Fibroblast of villous mesenchyme (primary cell): ENCODE measurements around the gene BPGM. TPM values are rescaled to one million over a fixed set of nuclear protein-coding genes. Genes with fewer than 3 reads are reported as not detected.

ENCODE experiments used
- DNase-seq: peaks from one replicate; pipeline ENCODE4 v3.0.0-alpha.2; 2010; ENCODE audit warnings: low read depth
- H3K4me3 ChIP-seq: 2 replicates; pipeline ENCODE4 v1.5.1; 2011; ENCODE audit warnings: low read depth, mild to moderate bottlenecking, low read length
- total RNA-seq: library from RNA; depleted of rRNA; stranded (reverse); fragments of >200 nt; gene quantifications from 2 replicates; pipeline ENCODE4 v1.2.3, GENCODE V29; 2012
- TF ChIP-seq, protein P1 (sequence below): IDR thresholded peaks from 2 replicates; pipeline ENCODE4 v1.5.1; 2012; ENCODE audit warnings: low read depth, mild to moderate bottlenecking, low read length; ENCODE audit not compliant: insufficient read depth

Gene BPGM
- total RNA-seq, 1 donor, result 59.2 TPM

- TF ChIP-seq, protein P1, sequence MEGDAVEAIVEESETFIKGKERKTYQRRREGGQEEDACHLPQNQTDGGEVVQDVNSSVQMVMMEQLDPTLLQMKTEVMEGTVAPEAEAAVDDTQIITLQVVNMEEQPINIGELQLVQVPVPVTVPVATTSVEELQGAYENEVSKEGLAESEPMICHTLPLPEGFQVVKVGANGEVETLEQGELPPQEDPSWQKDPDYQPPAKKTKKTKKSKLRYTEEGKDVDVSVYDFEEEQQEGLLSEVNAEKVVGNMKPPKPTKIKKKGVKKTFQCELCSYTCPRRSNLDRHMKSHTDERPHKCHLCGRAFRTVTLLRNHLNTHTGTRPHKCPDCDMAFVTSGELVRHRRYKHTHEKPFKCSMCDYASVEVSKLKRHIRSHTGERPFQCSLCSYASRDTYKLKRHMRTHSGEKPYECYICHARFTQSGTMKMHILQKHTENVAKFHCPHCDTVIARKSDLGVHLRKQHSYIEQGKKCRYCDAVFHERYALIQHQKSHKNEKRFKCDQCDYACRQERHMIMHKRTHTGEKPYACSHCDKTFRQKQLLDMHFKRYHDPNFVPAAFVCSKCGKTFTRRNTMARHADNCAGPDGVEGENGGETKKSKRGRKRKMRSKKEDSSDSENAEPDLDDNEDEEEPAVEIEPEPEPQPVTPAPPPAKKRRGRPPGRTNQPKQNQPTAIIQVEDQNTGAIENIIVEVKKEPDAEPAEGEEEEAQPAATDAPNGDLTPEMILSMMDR, result no peak
- no peak overlapping the region for H3K4me3 ChIP-seq
- no peak for DNase-seq
These were observed 48.1 kb downstream of the BPGM start for GRCh38 chr7:134694767-134695166.

DNA sequence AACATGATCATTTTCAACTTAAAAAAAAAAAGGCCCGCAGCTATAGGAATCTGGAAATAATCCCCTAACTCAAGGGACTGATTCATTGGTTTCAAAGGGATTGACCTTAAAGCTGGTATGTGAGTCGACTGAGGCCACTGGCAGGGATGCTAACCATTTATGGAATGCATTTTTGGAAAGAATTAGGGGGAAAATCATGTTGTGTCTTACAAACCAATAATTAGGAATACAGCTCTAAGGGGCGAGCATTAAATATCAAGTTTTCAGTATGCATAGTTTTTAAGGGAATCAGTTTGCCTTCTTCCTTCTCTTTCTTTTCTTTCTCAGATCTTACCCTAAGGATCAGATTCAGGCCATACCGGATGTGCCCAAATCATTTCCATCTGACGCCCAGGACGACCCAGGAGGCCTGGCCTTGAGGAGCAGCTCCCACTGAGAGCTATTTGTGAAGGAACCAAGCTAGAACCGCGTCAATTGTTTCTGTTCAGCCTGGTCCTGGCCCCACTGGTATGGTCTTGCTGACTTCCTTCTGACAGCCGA lies 48.7 kb downstream of the BPGM start:
- peak; percentile 61 for DNase-seq
- TF ChIP-seq, protein P1, result no peak
- H3K4me3 ChIP-seq, result no peak overlapping the region

- DNase-seq, result no peak
- TF ChIP-seq, protein P1, result no peak
- no peak overlapping the region for H3K4me3 ChIP-seq
These were observed 49.6 kb downstream of the BPGM start for GRCh38 chr7:134696261-134696660.

DNA sequence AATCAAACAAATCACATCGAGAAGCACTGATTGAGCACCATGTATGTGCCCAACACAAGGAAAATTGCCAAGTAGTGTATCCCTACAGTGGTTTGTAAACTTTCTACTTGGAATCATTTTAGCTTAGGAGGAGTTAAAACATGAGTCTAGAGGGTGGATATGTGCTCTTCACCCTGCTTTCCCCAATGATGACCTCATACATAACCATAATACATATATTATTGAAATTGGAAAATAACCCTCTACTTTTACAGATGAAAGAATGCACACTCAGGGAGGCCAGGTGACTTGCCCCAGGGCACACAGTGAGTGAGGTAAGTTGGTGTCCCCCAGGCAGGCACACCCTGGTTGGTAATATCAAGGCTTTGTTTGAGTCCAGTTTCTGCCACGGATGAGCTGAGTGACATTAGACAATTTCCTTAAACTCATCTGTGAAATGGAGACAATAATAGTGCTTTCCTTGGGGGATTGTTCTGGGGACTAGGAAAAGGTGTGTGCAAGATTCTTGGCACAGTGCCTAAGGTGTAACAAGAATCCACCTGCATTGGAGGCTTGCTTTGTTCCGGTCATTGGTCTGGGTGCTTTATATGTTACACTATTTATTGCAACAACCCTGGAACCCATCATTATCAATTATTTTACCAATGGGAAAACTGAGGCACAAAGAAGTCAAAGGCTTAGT lies 50.7 kb downstream of the BPGM start:
- no peak overlapping the region for H3K4me3 ChIP-seq
- TF ChIP-seq, protein P1, result no peak
- no peak for DNase-seq

DNA sequence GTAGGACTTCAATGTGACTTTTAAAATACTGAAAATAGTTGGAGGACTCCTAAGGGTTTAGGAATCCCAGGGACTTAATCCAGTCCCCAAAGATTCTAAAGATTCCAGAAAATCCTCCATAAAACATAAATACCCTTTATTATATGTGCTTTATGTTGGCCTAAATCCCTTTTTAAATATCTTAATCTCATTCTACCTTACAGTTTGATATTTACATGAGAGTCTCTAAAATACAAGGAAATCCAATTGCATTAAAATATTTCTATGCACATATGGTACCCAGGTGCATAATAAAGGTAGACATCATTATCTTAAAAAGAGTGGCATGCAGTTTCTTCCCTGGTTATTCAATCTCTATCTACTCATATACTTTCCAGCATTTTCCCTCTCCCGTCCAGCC lies 51.8 kb downstream of the BPGM start:
- no peak for DNase-seq
- H3K4me3 ChIP-seq, result no peak overlapping the region
- TF ChIP-seq, protein P1, result no peak

DNA sequence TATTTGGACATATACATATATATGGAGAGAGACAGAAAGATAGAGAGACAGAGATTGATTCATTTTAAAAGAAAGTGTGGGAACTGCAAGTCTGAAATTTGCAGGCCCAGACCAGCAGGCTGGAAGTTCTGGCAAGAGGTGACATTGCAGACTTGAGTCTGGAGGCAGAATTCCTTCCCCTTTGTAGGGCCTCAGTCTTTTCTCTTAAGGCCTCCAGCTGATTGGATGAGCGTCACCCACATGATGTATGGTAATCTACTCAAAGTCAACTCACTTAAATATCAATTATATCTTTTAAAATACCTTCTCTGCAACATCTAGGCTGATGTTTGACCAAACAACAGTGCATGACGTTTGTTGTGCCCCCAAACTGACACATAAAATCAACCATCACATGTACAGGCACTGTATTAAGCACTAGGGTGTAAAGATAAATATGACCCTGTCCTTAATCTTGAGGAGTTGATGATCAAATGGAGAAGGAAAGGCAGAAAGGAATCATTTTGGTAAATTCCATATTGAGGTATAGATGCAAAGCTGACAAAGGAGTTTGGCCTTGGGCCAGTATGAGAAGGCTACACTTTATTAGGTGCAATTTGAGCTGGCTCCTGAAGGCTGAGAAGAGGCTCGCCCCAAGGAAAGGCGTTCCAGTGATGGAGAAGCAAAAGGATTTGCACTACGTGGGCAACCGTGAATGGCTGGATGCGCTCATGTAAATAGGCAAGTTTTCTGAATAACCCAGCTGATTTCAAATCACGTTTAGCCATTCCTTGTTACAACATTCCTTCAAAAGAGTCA lies 52.6 kb downstream of the BPGM start:
- TF ChIP-seq, protein P1, result no peak
- H3K4me3 ChIP-seq, result no peak overlapping the region
- no peak for DNase-seq
